Transverse colon (tissue), 4 donors: ENCODE results near the gene LEPR. TPM values are rescaled to one million over a fixed set of nuclear protein-coding genes. Genes with fewer than 3 reads are reported as not detected.

ENCODE experiments used
- DNase-seq: peaks from one replicate; pipeline ENCODE4 v3.0.0-alpha.2; 2019
- H3K27ac ChIP-seq, 4 donors: fragments of 200-600 bp; sonication (generic); 2 replicates each; pipeline ENCODE4 v1.5.1; 2016 to 2018; ENCODE audit warnings: inconsistent platforms in 4 of 4
- H3K27me3 ChIP-seq: fragments of 200-600 bp; sonication (generic); 2 replicates; pipeline ENCODE4 v1.5.1; 2017; ENCODE audit warnings: inconsistent platforms
- H3K36me3 ChIP-seq, 4 donors: fragments of 200-600 bp; sonication (generic); 2 replicates each; pipeline ENCODE4 v1.5.1; 2017 to 2019; ENCODE audit warnings: inconsistent platforms in 4 of 4
- H3K4me1 ChIP-seq, 4 donors: fragments of 200-600 bp; sonication (generic); 2 replicates each; pipeline ENCODE4 v1.5.1; 2017 to 2020; ENCODE audit warnings: inconsistent platforms in 4 of 4
- H3K4me3 ChIP-seq, 4 donors: fragments of 200-600 bp; sonication (generic); 1 replicate in 1 of 4; 2 replicates in 3 of 4; pipeline versions ENCODE4 v1.5.1 to v1.6.1; 2017 to 2019; ENCODE audit warnings: inconsistent platforms in 4 of 4
- H3K9me3 ChIP-seq, 2 donors: fragments of 200-600 bp; sonication (generic); 2 replicates each; pipeline ENCODE4 v1.5.1; 2017 to 2019; ENCODE audit warnings: inconsistent platforms in 2 of 2
- CTCF ChIP-seq, 5 experiments: fragments of 200-600 bp in 3 of 5; fragments of 450-650 bp in 2 of 5; sonication (generic) in 3 of 5; IDR thresholded peaks; 1 replicate in 2 of 5; 2 replicates in 3 of 5; pipeline ENCODE4 v1.5.1; 2016 to 2017; ENCODE audit warnings: antibody characterized with exemption in 5 of 5, inconsistent platforms in 3 of 5, mild to moderate bottlenecking in 2 of 5, moderate library complexity in 1 of 5
- EP300 ChIP-seq: sonication (generic); formaldehyde crosslinking; IDR thresholded peaks from one replicate; pipeline ENCODE4 v1.6.1; 2017; ENCODE audit warnings: antibody characterized with exemption, low read depth
- POLR2A ChIP-seq: fragments of 450-650 bp; IDR thresholded peaks from one replicate; pipeline ENCODE4 v1.6.1; 2016; ENCODE audit warnings: antibody characterized with exemption, mild to moderate bottlenecking, moderate library complexity
- POLR2AphosphoS5 ChIP-seq, 3 donors: sonication (generic); formaldehyde crosslinking; IDR thresholded peaks; one replicate each; pipeline ENCODE4 v1.6.1; 2016; ENCODE audit warnings: antibody characterized with exemption in 3 of 3
- WGBS, 2 donors: methylation state at CpG; one replicate each; pipeline ENCODE4 v1.1.5; 2018; ENCODE audit warnings: low coverage in 1 of 2; 5-methylcytosine and 5-hydroxymethylcytosine counted together
- in situ Hi-C, 4 donors: fragments of 200-750 bp; cut with MboI; loops; one replicate each; pipeline versions ENCODE4 v1.15.0 to v1.15.1; 2017; ENCODE audit warnings: low sequenced_read_pairs in 3 of 4, low pct_ligation_motif_present in 1 of 4, low pct_unique_long_range_greater_than_20kb in 1 of 4
- intact Hi-C: fragments of 100-400 bp; cut with DNase I; formaldehyde crosslinking; loops from one replicate; pipeline ENCODE4 v1.15.1; 2023; ENCODE audit warnings: low total_unique reads
- total RNA-seq, 4 donors: library from RNA; depleted of rRNA; stranded (reverse); fragments of >200 nt; gene quantifications; one replicate each; pipeline ENCODE4 v1.1.0, GENCODE V29; 2016

Gene LEPR
- total RNA-seq, 4 donors from 2014 or later: 0.37 to 8.4 (median 1.5) TPM

GRCh38 chr1:65440322-65440900, 19.9 kb downstream of the LEPR start:
- in situ Hi-C loops: loop anchor here in 2 of 4 donors (25.0 kb wide), 1 partner anchor 247 kb away; no protein-coding TSS in a partner anchor

DNA sequence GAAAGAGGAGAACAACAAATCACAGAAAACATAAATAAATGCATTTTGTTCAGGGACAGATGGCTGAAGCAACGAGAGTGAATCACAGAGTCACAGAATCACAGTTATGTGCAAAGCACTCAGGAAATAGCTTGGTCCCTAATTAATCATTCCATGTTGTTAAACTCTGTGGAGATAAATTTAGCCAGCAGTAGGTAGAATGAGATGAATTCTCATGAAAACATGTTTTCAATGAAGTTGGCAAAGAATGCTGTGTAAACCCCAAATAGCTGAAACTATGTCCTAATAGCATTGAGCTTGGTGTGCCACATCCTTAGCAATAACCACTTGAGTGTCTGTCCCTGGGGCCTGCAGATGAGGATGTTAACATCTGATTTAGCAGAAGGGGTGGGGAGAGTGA, 20.4 kb downstream of the LEPR start:
- no peak overlapping the region for H3K4me3 ChIP-seq
- H3K36me3 ChIP-seq: no peaks in the 10 kb centered on the region
- no peaks in the 10 kb centered on the region for H3K27me3 ChIP-seq
- no peak for DNase-seq
- H3K27ac ChIP-seq: no peak overlapping the region
- in situ Hi-C loops: loop anchor here in 2 of 4 donors (25.0 kb wide), 1 partner anchor 246 kb away; no protein-coding TSS in a partner anchor
- intact Hi-C loops: no loop called here
- WGBS, 2 donors: 57 to 81% methylated on average over 1 of the region's 1 CpG
- no peaks in the 10 kb centered on the region for H3K4me1 ChIP-seq
- H3K9me3 ChIP-seq: no peaks in the 10 kb centered on the region
- no peak for TF ChIP-seq EP300
- TF ChIP-seq POLR2A: no peak
- TF ChIP-seq CTCF (IDR thresholded peaks at IDR 0.05): no peak
- TF ChIP-seq POLR2AphosphoS5 (IDR thresholded peaks at IDR 0.05): no peak

More at GRCh38 chr1:65440322-65440900, 19.9 kb downstream of the LEPR start:
- Histone ChIP-seq H3K36me3 (no peaks in the 10 kb centered on the region), H3K27me3 (no peaks in the 10 kb centered on the region), H3K4me1 (no peaks in the 10 kb centered on the region), H3K9me3 (no peaks in the 10 kb centered on the region), H3K27ac (no peak overlapping the region), H3K4me3 (no peak overlapping the region)
- TF ChIP-seq POLR2A (no peak), EP300 (no peak), POLR2AphosphoS5 (IDR thresholded peaks at IDR 0.05) (no peak), CTCF (IDR thresholded peaks at IDR 0.05) (no peak)
- 85 to 92% methylated on average over 12 of the region's 12 CpGs for WGBS, 2 donors
- DNase-seq: no peak
- intact Hi-C loops: no loop called here

GRCh38 chr1:65441464-65441863, 21.0 kb downstream of the LEPR start:
- Histone ChIP-seq H3K4me3 (no peak overlapping the region), H3K9me3 (no peaks in the 10 kb centered on the region), H3K4me1 (no peaks in the 10 kb centered on the region), H3K36me3 (no peaks in the 10 kb centered on the region), H3K27me3 (no peaks in the 10 kb centered on the region), H3K27ac (no peak overlapping the region)
- intact Hi-C loops (no loop called here), in situ Hi-C loops (loop anchor here in 2 of 4 donors (25.0 kb wide), 1 partner anchor 246 kb away; no protein-coding TSS in a partner anchor)
- 44 to 50% methylated on average over 3 of the region's 3 CpGs for WGBS, 2 donors
- TF ChIP-seq POLR2A (no peak), EP300 (no peak), POLR2AphosphoS5 (IDR thresholded peaks at IDR 0.05) (no peak), CTCF (IDR thresholded peaks at IDR 0.05) (no peak)
- no peak for DNase-seq

DNA sequence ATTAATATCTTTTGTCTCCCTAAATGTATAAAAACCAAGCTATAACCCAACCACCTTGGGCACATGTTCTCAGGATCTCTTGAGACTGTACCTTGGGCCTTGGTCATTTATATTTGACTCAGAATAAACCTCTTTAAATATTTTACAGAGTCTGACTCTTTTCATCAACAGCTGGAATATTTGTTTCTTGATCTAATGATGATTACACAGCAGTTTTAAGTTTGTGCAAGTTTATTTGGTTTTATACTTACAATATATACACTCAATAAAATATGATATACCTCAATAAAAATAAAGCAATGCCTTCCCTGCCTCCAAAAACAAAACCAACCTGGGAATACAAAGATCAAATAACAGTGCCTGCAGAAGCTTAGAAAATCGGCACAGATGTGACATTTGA, 22.0 kb downstream of the LEPR start:
- 70 to 100% methylated on average over 1 of the region's 1 CpG for WGBS, 2 donors
- no peaks in the 10 kb centered on the region for H3K4me1 ChIP-seq
- TF ChIP-seq POLR2A: no peak
- no peak for TF ChIP-seq POLR2AphosphoS5 (IDR thresholded peaks at IDR 0.05)
- no peak for TF ChIP-seq EP300
- TF ChIP-seq CTCF (IDR thresholded peaks at IDR 0.05): no peak
- no peak overlapping the region for H3K27ac ChIP-seq
- in situ Hi-C loops: loop anchor here in 2 of 4 donors (25.0 kb wide), 1 partner anchor 245 kb away; no protein-coding TSS in a partner anchor
- H3K4me3 ChIP-seq: no peak overlapping the region
- H3K36me3 ChIP-seq: no peaks in the 10 kb centered on the region
- DNase-seq: no peak
- intact Hi-C loops: no loop called here
- no peaks in the 10 kb centered on the region for H3K9me3 ChIP-seq
- no peaks in the 10 kb centered on the region for H3K27me3 ChIP-seq
